HEK293T (cell line): ENCODE data around the gene PPP5C.

Source experiments
- CTCF ChIA-PET: fragments of 350-600 bp; formaldehyde crosslinking; extraction: SDS; loops from one replicate; lab custom pipeline; 2021; ENCODE audit warnings: antibody characterized with exemption, inconsistent platforms; lab: Yijun Ruan, JAX
- POLR2A ChIA-PET: fragments of 350-600 bp; formaldehyde crosslinking; extraction: SDS; loops from one replicate; lab custom pipeline; 2020; ENCODE audit warnings: antibody characterized with exemption, inconsistent platforms; lab: Yijun Ruan, JAX
- DNase-seq: peaks from one replicate; pipeline ENCODE4 v3.0.0; 2012; ENCODE audit warnings: mixed read lengths; ENCODE audit errors: extremely low spot score
- ARNT ChIP-seq: fragments of 450-650 bp; IDR thresholded peaks from 2 replicates; pipeline ENCODE4 v1.6.1; 2017; ENCODE audit warnings: mild to moderate bottlenecking
- BHLHE40 ChIP-seq: fragments of 450-650 bp; IDR thresholded peaks from 2 replicates; pipeline ENCODE4 v1.6.1; 2016; ENCODE audit warnings: mild to moderate bottlenecking, moderate library complexity, borderline replicate concordance
- CTBP1 ChIP-seq: fragments of 450-650 bp; IDR thresholded peaks from 2 replicates; pipeline ENCODE4 v1.6.1; 2016; ENCODE audit warnings: borderline replicate concordance
- ELF4 ChIP-seq: fragments of 450-650 bp; IDR thresholded peaks from 2 replicates; pipeline ENCODE4 v1.6.1; 2017; ENCODE audit warnings: antibody characterized with exemption
- FOXA1 ChIP-seq: fragments of 450-650 bp; IDR thresholded peaks from 2 replicates; pipeline ENCODE4 v1.6.1; 2016; ENCODE audit warnings: mild to moderate bottlenecking
- FOXK2 ChIP-seq: fragments of 450-650 bp; IDR thresholded peaks from 2 replicates; pipeline ENCODE4 v1.6.1; 2016; ENCODE audit warnings: mild to moderate bottlenecking
- FOXM1 ChIP-seq: fragments of 450-650 bp; IDR thresholded peaks from 2 replicates; pipeline ENCODE4 v1.6.1; 2017; ENCODE audit warnings: mild to moderate bottlenecking, borderline replicate concordance
- HDGF ChIP-seq: fragments of 450-650 bp; IDR thresholded peaks from 2 replicates; pipeline ENCODE4 v1.6.1; 2017; ENCODE audit warnings: antibody characterized with exemption, borderline replicate concordance
- L3MBTL2 ChIP-seq: fragments of 450-650 bp; conservative IDR thresholded peaks from 2 replicates; pipeline ENCODE4 v1.6.1; 2016; ENCODE audit warnings: mild to moderate bottlenecking
- LEF1 ChIP-seq: fragments of 450-650 bp; IDR thresholded peaks from 2 replicates; pipeline ENCODE4 v1.6.1; 2017; ENCODE audit warnings: mild to moderate bottlenecking, borderline replicate concordance
- NFRKB ChIP-seq: fragments of 450-650 bp; IDR thresholded peaks from 2 replicates; pipeline ENCODE4 v1.6.1; 2016; ENCODE audit warnings: mild to moderate bottlenecking, moderate library complexity
- SP1 ChIP-seq: fragments of 450-650 bp; IDR thresholded peaks from 2 replicates; pipeline ENCODE4 v1.6.1; 2017
- SUZ12 ChIP-seq: fragments of 450-650 bp; IDR thresholded peaks from 2 replicates; pipeline ENCODE4 v1.6.1; 2016; ENCODE audit warnings: mild to moderate bottlenecking
- TARDBP ChIP-seq: fragments of 450-650 bp; IDR thresholded peaks from 2 replicates; pipeline ENCODE4 v1.6.1; 2016
- ZNF384 ChIP-seq: fragments of 450-650 bp; IDR thresholded peaks from 2 replicates; pipeline ENCODE4 v1.6.1; 2016
- TF ChIP-seq, protein P1 (sequence below): fragments of 450-650 bp; IDR thresholded peaks from 2 replicates; pipeline ENCODE4 v1.6.1; 2016

Gene PPP5C

DNA sequence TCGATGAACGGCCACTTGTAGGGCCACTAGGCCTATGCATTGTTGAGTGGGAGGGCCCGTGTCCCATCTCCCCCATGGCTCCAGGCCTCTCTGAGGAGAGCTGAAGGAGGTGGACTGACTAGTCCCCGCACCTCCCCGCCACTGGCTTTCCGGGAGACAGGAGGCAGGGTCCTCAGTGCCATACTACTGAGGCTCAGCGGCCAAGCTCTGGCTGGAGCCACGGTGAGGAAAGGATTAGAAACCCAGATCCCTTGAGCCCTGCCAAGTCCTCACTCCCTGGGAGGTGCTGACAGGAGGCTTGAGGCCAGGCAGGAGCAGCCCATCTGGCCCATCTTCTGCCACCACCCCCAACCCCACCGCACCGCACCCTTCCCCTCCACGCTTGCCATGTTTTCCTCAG lies 37.5 kb downstream of the PPP5C start:
- ChIA-PET POLR2A (no interaction called here), CTCF (no interaction called here)
- no peak for DNase-seq
- TF ChIP-seq L3MBTL2 (no peak), SUZ12 (no peak), BHLHE40 (no peak), CTBP1 (no peak)

DNA sequence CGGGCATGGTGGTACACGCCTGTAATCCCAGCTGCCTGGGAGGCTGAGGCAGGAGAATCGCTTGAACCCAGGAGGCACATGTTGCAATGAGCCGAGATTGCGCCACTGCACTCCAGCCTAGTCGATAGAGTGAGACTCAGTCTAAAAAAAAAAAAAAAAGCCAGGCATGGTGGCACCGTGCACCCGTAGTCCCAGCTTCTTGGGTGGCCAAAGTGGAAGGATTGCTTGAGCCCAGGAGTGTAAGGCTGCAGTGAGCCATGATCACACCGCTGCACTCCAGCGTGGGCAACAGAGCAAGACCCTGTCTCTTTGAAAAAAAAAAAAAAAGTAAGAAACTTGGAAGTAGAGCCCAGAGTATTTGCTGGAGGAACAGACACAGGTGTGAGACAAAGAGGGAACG lies 38.7 kb downstream of the PPP5C start:
- no peak for DNase-seq
- TF ChIP-seq FOXA1 (no peak), FOXM1 (no peak), NFRKB (no peak), FOXK2 (no peak), ARNT (no peak), LEF1 (no peak), L3MBTL2 (no peak), ZNF384 (no peak), SP1 (no peak), ELF4 (no peak), HDGF (no peak), BHLHE40 (no peak), CTBP1 (no peak), SUZ12 (no peak), TARDBP (no peak)
- TF ChIP-seq, protein P1, sequence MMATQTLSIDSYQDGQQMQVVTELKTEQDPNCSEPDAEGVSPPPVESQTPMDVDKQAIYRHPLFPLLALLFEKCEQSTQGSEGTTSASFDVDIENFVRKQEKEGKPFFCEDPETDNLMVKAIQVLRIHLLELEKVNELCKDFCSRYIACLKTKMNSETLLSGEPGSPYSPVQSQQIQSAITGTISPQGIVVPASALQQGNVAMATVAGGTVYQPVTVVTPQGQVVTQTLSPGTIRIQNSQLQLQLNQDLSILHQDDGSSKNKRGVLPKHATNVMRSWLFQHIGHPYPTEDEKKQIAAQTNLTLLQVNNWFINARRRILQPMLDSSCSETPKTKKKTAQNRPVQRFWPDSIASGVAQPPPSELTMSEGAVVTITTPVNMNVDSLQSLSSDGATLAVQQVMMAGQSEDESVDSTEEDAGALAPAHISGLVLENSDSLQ: no peak
- POLR2A ChIA-PET: no interaction called here
- CTCF ChIA-PET: no interaction called here

DNA sequence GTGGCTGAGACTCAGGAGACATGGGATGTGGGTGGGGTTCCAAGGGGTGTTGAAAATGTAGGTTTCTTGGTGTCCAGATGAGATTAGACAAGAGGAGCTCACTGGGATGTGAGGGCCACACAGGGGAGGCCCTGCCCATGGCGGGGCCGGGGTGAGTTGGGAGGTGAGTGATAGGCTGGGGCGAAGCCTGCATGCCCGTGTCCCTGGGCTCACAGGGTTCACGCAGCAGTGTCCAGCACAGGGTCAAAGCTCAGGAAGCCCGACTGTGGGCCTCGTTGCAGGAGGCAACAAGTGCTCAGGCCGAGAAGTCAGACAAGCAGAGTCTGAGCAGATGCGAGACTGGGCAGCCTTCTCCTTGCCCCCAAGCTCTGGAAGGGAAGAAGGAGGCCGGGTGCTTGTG lies 39.3 kb downstream of the PPP5C start:
- DNase-seq: no peak
- ChIA-PET POLR2A (no interaction called here), CTCF (no interaction called here)

DNA sequence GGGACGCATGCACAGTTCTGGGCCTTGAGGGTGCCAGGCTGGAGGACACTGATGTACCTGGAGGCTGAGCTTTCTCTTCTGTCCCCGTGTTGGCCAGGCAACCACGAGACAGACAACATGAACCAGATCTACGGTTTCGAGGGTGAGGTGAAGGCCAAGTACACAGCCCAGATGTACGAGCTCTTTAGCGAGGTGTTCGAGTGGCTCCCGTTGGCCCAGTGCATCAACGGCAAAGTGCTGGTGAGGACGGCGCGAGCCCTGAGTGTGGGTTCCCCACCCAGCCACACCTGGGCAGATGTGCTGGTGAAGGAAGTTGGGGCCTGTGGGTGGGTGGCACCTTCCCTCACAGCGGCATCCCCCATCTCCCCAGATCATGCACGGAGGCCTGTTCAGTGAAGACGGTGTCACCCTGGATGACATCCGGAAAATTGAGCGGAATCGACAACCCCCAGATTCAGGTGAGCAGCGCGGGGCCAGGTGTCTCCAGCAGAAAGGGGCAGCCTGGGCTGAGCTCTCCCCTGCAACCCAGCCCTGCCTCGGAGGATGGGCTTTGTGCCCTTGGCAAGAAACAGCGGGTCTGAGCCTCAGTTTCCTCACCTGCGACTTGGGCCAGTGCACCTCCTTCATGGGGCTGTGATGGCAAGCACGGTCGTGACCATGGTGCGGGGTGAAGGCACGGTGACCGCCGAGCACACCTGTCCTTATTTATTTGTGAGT lies 40.3 kb downstream of the PPP5C start:
- TF ChIP-seq NFRKB (no peak), BHLHE40 (no peak), CTBP1 (no peak), TARDBP (no peak), ZNF384 (no peak), FOXM1 (no peak), SP1 (no peak), FOXA1 (no peak), LEF1 (no peak), ELF4 (no peak), FOXK2 (no peak), HDGF (no peak), L3MBTL2 (no peak)
- TF ChIP-seq, protein P1: no peak
- ChIA-PET POLR2A (no interaction called here), CTCF (no interaction called here)

More for the DNA sequence above, 39.3 kb downstream of the PPP5C start:
- TF ChIP-seq NFRKB (no peak), SP1 (no peak), ARNT (no peak), TARDBP (no peak), BHLHE40 (no peak), ZNF384 (no peak), L3MBTL2 (no peak), HDGF (no peak), FOXM1 (no peak), FOXK2 (no peak), SUZ12 (no peak), LEF1 (no peak), FOXA1 (no peak), ELF4 (no peak), CTBP1 (no peak)
- TF ChIP-seq, protein P1: no peak

DNA sequence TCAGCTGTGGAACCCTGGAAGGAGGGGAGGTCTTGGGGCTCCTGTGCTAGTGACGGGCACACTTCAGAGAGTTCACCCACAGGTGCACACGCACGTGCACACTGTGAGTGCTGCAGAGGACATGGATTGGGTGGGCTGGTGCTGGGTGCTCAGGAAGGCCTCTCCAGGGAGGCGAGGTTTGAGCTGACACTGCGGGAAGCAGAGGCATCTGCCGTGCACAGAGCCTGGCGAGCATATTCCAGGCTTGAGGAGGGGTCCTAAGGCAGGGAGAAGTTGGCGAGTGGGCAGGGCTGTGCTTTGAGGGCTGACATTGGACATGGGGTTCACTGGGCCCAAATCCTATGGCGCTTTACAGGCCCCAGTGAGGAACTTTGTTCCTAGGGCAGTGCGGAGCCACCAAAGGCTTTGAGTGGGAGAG lies 40.8 kb downstream of the PPP5C start:
- TF ChIP-seq FOXK2 (no peak), CTBP1 (no peak), LEF1 (no peak), FOXM1 (no peak), ELF4 (no peak)
- TF ChIP-seq, protein P1: no peak
- CTCF ChIA-PET: no interaction called here
- no peak for DNase-seq
- POLR2A ChIA-PET: no interaction called here

More for the DNA sequence above, 40.3 kb downstream of the PPP5C start:
- no peak for DNase-seq
